Aorta (tissue), 5 donors: Measurements from ENCODE around the gene CPEB3. TPM values are rescaled to one million over a fixed set of nuclear protein-coding genes. Genes with fewer than 3 reads are reported as not detected.

Experiments
- ATAC-seq: fragments of 200-7000 bp; cut with Tn5 transposase; one replicate; pipeline ENCODE4 v1.9.1; 2022; ENCODE audit warnings: moderate library complexity; ENCODE audit not compliant: low FRiP score
- DNase-seq, 2 donors: peaks; one replicate each; pipeline ENCODE4 v3.0.0-alpha.2; 2020
- H3K27ac ChIP-seq, 2 donors: one replicate each; pipeline ENCODE4 v1.5.1; 2013; ENCODE audit warnings: low read length in 2 of 2, mild to moderate bottlenecking in 2 of 2, moderate library complexity in 2 of 2, control low read depth in 1 of 2, inconsistent platforms in 1 of 2, low read depth in 1 of 2
- H3K27me3 ChIP-seq, 2 donors: one replicate each; pipeline ENCODE4 v1.6.1; 2013; ENCODE audit warnings: control low read depth in 1 of 2, low read length in 1 of 2, mild to moderate bottlenecking in 1 of 2, moderate library complexity in 1 of 2; ENCODE audit not compliant: insufficient read depth in 2 of 2, control insufficient read depth in 1 of 2
- H3K36me3 ChIP-seq, 2 donors: one replicate each; pipeline ENCODE4 v1.6.1; 2013; ENCODE audit warnings: control low read depth in 1 of 2, low read length in 1 of 2, mild to moderate bottlenecking in 1 of 2; ENCODE audit not compliant: insufficient read depth in 2 of 2, control insufficient read depth in 1 of 2
- H3K4me1 ChIP-seq, 2 donors: one replicate each; pipeline ENCODE4 v1.6.1; 2013; ENCODE audit warnings: low read length in 2 of 2, control low read depth in 1 of 2, mild to moderate bottlenecking in 1 of 2, moderate library complexity in 1 of 2; ENCODE audit not compliant: insufficient read depth in 2 of 2, control insufficient read depth in 1 of 2
- H3K4me3 ChIP-seq, 2 donors: one replicate each; pipeline ENCODE4 v1.5.1; 2013; ENCODE audit warnings: low read length in 2 of 2, control low read depth in 1 of 2, mild to moderate bottlenecking in 1 of 2
- H3K9me3 ChIP-seq: one replicate; pipeline ENCODE4 v1.6.1; 2013; ENCODE audit warnings: mild to moderate bottlenecking, low read length; ENCODE audit not compliant: control insufficient read depth
- WGBS, 2 donors: extraction: QIAGEN DNeasy Blood & Tissue Kit; methylation state at CpG; one replicate each; pipeline ENCODE4 v1.1.7; 2013; 5-methylcytosine and 5-hydroxymethylcytosine counted together
- intact Hi-C, 2 donors: fragments of 100-400 bp; cut with DNase I; formaldehyde crosslinking; loops; one replicate each; pipeline versions ENCODE4 v1.14.2 to v1.15.0; 2022
- polyA plus RNA-seq, 2 donors: library from polyadenylated mRNA; stranded (reverse); fragments of 200-250 nt; gene quantifications; one replicate each; pipeline ENCODE4 v1.2.3, GENCODE V29; 2013
- total RNA-seq, 2 donors: library from RNA; stranded (reverse); fragmentation: NEBNext Ultra II Directional; extraction: Animal tissue kit (Norgen Biotek cat#: 25700); gene quantifications; one replicate each; pipeline ENCODE4 v1.2.1, GENCODE V29; 2021
- donor health status: healthy with polysubstance abuse.
- donor health status: Bipolar disorder and iron deficiency.
- donor health status: DM: no; HTN: no; CAD: no.
- donor health status: DM: no; HTN: no; CAD: no.
- donor health status: DM: yes; HTN: yes; CAD: no.

Gene CPEB3
- total and polyA plus RNA-seq, 4 donors = 1.4 to 8.0 (median 4.6) TPM

DNA sequence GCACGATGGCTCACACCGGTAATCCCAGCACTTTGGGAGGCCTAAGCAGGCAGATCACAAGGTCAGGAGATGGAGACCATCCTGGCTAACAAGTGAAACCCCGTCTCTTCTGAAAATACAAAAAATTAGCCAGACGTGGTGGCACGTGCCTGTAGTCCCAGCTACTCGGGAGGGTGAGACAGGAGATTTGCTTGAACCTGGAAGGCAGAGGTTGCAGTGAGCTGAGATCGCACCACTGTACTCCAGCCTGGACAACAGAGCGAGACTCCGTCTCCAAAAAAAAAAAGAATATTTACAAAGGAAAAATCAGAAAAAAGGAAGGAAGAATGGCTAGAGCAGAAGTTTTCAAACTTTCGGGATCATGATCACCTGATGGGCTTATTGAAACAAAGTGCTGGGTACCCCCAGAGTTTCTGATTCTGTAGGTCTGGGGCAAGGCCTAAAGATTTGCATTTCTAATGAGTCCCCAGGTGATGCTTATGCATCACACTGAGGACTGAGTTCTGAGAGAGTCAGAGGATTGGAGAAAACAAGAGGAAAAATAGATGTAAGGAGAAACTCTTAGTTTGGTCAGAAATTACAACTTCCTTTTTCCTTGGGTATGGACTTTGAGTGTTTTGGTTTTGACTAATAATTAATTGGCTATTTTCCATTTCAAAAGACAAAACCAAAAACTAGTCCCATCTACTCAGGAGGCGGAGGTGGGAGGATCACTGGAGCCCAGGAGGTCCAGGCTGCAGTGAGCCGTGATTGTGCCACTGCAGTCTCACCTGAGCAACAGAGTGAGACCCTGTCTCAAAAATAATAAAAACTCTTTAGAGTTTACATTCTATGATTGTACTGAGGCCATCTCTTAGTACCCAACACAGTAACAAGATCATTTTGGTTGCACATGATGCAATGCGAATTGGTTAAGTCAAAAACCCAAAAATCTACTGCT is 14.5 kb upstream of the CPEB3 start:
- intact Hi-C loops = loop anchor here in 1 of 2 donors (2.0 kb wide), 1 partner anchor 13 kb away; no protein-coding TSS in a partner anchor
- no peaks in the 10 kb centered on the region for H3K9me3 ChIP-seq
- H3K4me1 ChIP-seq = no peaks in the 10 kb centered on the region
- ATAC-seq (no peak), DNase-seq (no peak)
- 87 to 92% methylated on average over 13 of the region's 13 CpGs for WGBS, 2 donors
- H3K27ac ChIP-seq = no peak overlapping the region
- H3K36me3 ChIP-seq = no peaks in the 10 kb centered on the region
- no peak overlapping the region for H3K4me3 ChIP-seq
- H3K27me3 ChIP-seq = no peaks in the 10 kb centered on the region

GRCh38 chr10:92304061-92304460 is 13.2 kb upstream of the CPEB3 start:
- H3K4me3 ChIP-seq = no peak overlapping the region
- ATAC-seq = no peak

GRCh38 chr10:92303096-92303495 is 12.2 kb upstream of the CPEB3 start:
- intact Hi-C loops = no loop called here
- no peak overlapping the region for H3K4me3 ChIP-seq
- no peaks in the 10 kb centered on the region for H3K9me3 ChIP-seq
- H3K27ac ChIP-seq = no peak overlapping the region
- no peaks in the 10 kb centered on the region for H3K36me3 ChIP-seq
- no peak for DNase-seq
- H3K4me1 ChIP-seq = no peaks in the 10 kb centered on the region
- ATAC-seq = no peak
- H3K27me3 ChIP-seq = no peaks in the 10 kb centered on the region

More at GRCh38 chr10:92304061-92304460, 13.2 kb upstream of the CPEB3 start:
- Histone ChIP-seq H3K9me3 (no peaks in the 10 kb centered on the region), H3K27ac (no peak overlapping the region), H3K27me3 (no peaks in the 10 kb centered on the region), H3K4me1 (no peaks in the 10 kb centered on the region), H3K36me3 (no peaks in the 10 kb centered on the region)
- 79 to 93% methylated on average over 1 of the region's 1 CpG for WGBS, 2 donors
- intact Hi-C loops = no loop called here
- no peak for DNase-seq

DNA sequence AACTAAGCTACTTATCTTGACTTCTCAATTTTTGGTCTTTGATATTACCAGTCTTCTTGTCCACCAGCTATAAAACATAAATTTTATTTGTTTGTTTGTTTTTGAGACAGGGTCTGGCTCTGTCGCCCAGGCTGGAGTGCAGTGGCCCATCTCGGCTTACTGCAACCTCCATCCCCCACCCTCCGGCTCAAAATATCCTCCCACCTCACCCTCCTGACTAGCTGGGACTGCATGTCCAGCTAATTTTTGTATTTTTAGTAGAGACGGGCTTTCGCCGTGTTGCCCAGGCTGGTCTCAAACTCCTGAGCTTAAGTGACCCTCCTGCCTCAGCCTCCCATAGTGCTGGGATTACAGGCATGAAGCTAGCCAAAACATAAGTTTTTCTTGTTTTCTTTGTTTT is 7.6 kb upstream of the CPEB3 start:
- Histone ChIP-seq H3K4me3 (no peak overlapping the region), H3K4me1 (no peaks in the 10 kb centered on the region), H3K36me3 (no peaks in the 10 kb centered on the region), H3K9me3 (no peaks in the 10 kb centered on the region), H3K27me3 (no peaks in the 10 kb centered on the region), H3K27ac (no peak overlapping the region)
- ATAC-seq (no peak), DNase-seq (no peak)
- intact Hi-C loops = loop anchor here in 1 of 2 donors (10.0 kb wide), 1 partner anchor 54 kb away; no protein-coding TSS in a partner anchor
- WGBS, 2 donors = 46 to 54% methylated on average over 6 of the region's 6 CpGs

DNA sequence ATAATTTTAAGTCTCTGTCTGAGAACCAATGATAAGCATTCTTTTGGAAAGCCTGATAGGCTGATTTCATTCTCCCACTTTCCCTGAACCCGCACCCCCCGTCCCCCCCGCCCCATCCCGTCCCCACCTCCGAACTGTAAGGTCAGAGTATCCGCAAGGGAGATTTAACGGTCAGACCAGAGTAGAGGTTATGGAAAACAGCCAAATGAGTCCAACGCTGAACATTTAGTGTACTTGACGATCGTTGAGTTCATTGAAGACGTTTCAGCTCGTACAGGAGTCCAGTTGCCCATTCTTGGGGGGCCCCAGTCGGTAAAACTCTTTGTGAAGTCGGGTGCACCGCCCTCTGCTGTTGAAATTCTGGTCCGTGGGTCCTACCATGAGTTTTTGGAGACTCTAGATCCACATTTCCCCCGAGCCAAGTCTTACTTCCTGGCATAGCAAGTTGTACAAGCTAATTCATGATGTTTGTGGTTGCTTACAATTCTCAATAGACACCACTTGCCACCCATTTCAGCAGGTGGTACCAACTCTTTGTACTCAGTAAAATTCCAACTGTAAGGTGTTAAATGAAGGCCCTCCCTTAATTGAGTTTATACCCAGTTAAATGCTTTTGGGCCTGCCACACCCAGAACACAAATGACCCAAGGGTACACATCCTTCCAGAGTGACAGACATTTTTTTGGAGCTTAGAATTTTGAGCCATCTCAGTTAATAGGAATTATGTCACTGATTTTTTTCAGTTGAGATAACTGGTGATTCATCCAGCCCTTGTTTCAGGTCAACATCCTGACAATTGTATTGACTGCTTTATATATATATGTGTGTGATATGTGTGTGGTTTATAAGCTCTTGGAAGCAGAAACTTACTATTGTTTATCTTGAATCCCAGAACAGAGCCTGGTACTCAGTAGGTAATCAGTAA is 1.3 kb upstream of the CPEB3 start:
- Histone ChIP-seq H3K27ac (peak overlapping the region in 1 of 2 donors; percentile 25), H3K27me3 (no peaks in the 10 kb centered on the region), H3K9me3 (no peaks in the 10 kb centered on the region), H3K4me1 (no peaks in the 10 kb centered on the region), H3K4me3 (peak overlapping the region; percentile 65 to 81), H3K36me3 (no peaks in the 10 kb centered on the region)
- peak in 1 of 2 donors; percentile 66 for DNase-seq
- intact Hi-C loops = loop anchor here (2.0 to 10.0 kb wide), 5 partner anchors 15 to 205 kb away; no protein-coding TSS in a partner anchor
- ATAC-seq = no peak
- WGBS, 2 donors = 1% methylated on average over 17 of the region's 17 CpGs

DNA sequence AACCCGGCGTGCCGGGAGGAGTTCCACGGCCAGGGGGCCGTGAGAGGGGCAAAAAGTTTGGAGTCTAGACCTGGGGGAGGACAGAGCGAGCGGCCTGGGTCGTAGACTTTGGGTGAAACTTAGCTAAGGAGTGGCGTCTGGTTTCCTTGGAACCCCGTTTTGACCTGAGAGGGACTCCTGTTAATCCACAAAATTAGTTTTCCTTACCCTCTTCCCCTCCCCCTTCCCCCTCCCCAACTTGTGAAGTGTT is 663 bp upstream of the CPEB3 start:
- Histone ChIP-seq H3K4me3 (peak overlapping the region; percentile 65 to 81), H3K27me3 (no peaks in the 10 kb centered on the region), H3K9me3 (no peaks in the 10 kb centered on the region), H3K4me1 (no peaks in the 10 kb centered on the region), H3K27ac (peak overlapping the region; percentile 71 to 92), H3K36me3 (no peaks in the 10 kb centered on the region)
- DNase-seq (no peak), ATAC-seq (no peak)
- WGBS, 2 donors = 0 to 1% methylated on average over 10 of the region's 10 CpGs
- intact Hi-C loops = loop anchor here (2.0 to 10.0 kb wide), 4 partner anchors 47 to 204 kb away; no protein-coding TSS in a partner anchor

- Histone ChIP-seq H3K9me3 (no peaks in the 10 kb centered on the region), H3K36me3 (no peaks in the 10 kb centered on the region), H3K27ac (peak overlapping the region in 1 of 2 donors; percentile 74), H3K27me3 (no peaks in the 10 kb centered on the region), H3K4me3 (peak overlapping the region; percentile 70 to 81), H3K4me1 (no peaks in the 10 kb centered on the region)
- intact Hi-C loops = loop anchor here (2.0 to 10.0 kb wide), 4 partner anchors 45 to 203 kb away; no protein-coding TSS in a partner anchor
- no peak for DNase-seq
- 1% methylated on average over 33 of the region's 33 CpGs for WGBS, 2 donors
- ATAC-seq = peak; percentile 55
Measured at GRCh38 chr10:92290076-92290836, 622 bp downstream of the CPEB3 start.

- intact Hi-C loops = loop anchor here in 1 of 2 donors (10.0 kb wide), 1 partner anchor 59 kb away; no protein-coding TSS in a partner anchor
- Histone ChIP-seq H3K9me3 (no peaks in the 10 kb centered on the region), H3K27me3 (no peaks in the 10 kb centered on the region), H3K4me3 (no peak overlapping the region), H3K27ac (peak overlapping the region in 1 of 2 donors; percentile 42), H3K4me1 (peaks cover 0 to 1% of the 10 kb centered on the region in 2 donors), H3K36me3 (no peaks in the 10 kb centered on the region)
- peak; percentile 48 for ATAC-seq
- WGBS, 2 donors = 77 to 85% methylated on average over 10 of the region's 10 CpGs
- no peak for DNase-seq
Measured at GRCh38 chr10:92284112-92284704, 6.7 kb downstream of the CPEB3 start.
